Measurements from ENCODE around the gene ERP27.

DNA sequence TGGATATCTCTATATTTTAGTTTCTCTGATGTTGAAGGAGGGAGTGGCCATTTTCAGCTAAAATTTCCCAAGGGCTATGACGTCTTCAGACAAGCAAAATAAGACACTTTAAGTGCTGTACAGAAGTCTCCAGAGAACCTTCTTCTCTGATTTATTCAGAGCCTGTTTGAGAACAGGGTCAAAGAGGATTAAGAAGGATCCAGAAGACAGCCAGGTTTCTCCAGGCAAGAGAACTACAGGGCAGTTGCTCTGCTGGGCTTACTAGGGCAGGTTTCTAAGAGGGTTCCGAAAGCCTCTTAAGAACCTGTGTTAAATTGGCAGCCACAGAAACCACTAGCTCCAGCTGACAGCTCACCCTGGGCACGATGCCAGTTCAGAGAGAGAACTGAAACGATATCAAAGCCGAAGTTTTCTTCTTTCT is 53.9 kb downstream of the ERP27 start:
- TF ChIP-seq, protein P1, sequence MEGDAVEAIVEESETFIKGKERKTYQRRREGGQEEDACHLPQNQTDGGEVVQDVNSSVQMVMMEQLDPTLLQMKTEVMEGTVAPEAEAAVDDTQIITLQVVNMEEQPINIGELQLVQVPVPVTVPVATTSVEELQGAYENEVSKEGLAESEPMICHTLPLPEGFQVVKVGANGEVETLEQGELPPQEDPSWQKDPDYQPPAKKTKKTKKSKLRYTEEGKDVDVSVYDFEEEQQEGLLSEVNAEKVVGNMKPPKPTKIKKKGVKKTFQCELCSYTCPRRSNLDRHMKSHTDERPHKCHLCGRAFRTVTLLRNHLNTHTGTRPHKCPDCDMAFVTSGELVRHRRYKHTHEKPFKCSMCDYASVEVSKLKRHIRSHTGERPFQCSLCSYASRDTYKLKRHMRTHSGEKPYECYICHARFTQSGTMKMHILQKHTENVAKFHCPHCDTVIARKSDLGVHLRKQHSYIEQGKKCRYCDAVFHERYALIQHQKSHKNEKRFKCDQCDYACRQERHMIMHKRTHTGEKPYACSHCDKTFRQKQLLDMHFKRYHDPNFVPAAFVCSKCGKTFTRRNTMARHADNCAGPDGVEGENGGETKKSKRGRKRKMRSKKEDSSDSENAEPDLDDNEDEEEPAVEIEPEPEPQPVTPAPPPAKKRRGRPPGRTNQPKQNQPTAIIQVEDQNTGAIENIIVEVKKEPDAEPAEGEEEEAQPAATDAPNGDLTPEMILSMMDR (IDR thresholded peaks at IDR 0.05; ENCODE audit: low read length), result no peak
- no peak for TF ChIP-seq EZH2 (IDR thresholded peaks at IDR 0.05; ENCODE audit: borderline replicate concordance, low read length)

Data from OCI-LY1 (cell line).